Hepatocyte (in vitro differentiated cells): ENCODE data around the gene PIAS4. TPM values are rescaled to one million over a fixed set of nuclear protein-coding genes. Genes with fewer than 3 reads are reported as not detected.

ENCODE experiments used
- DNase-seq: peaks from one replicate; pipeline ENCODE4 v3.0.0-alpha.2; 2016; ENCODE audit warnings: low spot score
- H2AFZ ChIP-seq: fragments of 200-600 bp; sonication (generic); 2 replicates; pipeline ENCODE4 v1.6.0; 2016; ENCODE audit warnings: antibody characterized with exemption, mild to moderate bottlenecking
- H3K27ac ChIP-seq: fragments of 200-600 bp; sonication (generic); 2 replicates; pipeline ENCODE4 v1.5.1; 2016; ENCODE audit warnings: mild to moderate bottlenecking
- H3K27me3 ChIP-seq: fragments of 200-600 bp; sonication (generic); 2 replicates; pipeline ENCODE4 v1.6.1; 2016
- H3K36me3 ChIP-seq: fragments of 200-600 bp; sonication (generic); replicated peaks from 2 replicates; pipeline ENCODE4 v1.5.1; 2016; ENCODE audit warnings: low read depth; ENCODE audit not compliant: insufficient read depth
- H3K4me1 ChIP-seq: fragments of 200-600 bp; sonication (generic); 2 replicates; pipeline ENCODE4 v1.5.1; 2016; ENCODE audit warnings: mild to moderate bottlenecking, moderate library complexity; ENCODE audit not compliant: insufficient read depth
- H3K4me2 ChIP-seq: fragments of 200-600 bp; sonication (generic); 2 replicates; pipeline ENCODE4 v1.6.0; 2016
- H3K4me3 ChIP-seq: fragments of 200-600 bp; sonication (generic); 2 replicates; pipeline ENCODE4 v1.5.1; 2016; ENCODE audit warnings: mild to moderate bottlenecking
- H3K79me2 ChIP-seq: fragments of 200-600 bp; sonication (generic); 2 replicates; pipeline ENCODE4 v1.6.0; 2017; ENCODE audit warnings: mild to moderate bottlenecking
- H3K9me2 ChIP-seq: fragments of 200-600 bp; sonication (generic); replicated peaks from 2 replicates; pipeline ENCODE4 v1.6.0; 2017; ENCODE audit warnings: mild to moderate bottlenecking; ENCODE audit not compliant: insufficient read depth
- H3K9me3 ChIP-seq: fragments of 200-600 bp; sonication (generic); 2 replicates; pipeline ENCODE4 v1.5.1; 2016; ENCODE audit warnings: low read depth, mild to moderate bottlenecking
- H4K20me1 ChIP-seq: fragments of 200-600 bp; sonication (generic); 2 replicates; pipeline ENCODE4 v1.6.0; 2016; ENCODE audit warnings: mild to moderate bottlenecking; ENCODE audit not compliant: insufficient read depth, poor library complexity, severe bottlenecking
- CTCF ChIP-seq: fragments of 200-600 bp; sonication (generic); IDR thresholded peaks from 2 replicates; pipeline ENCODE4 v1.5.1; 2016; ENCODE audit warnings: antibody characterized with exemption, mild to moderate bottlenecking; ENCODE audit not compliant: poor library complexity
- EZH2 ChIP-seq: fragments of 200-600 bp; sonication (generic); IDR thresholded peaks from 2 replicates; pipeline ENCODE4 v1.6.1; 2016; ENCODE audit warnings: antibody characterized with exemption, mild to moderate bottlenecking, borderline replicate concordance
- EZH2phosphoT487 ChIP-seq: fragments of 200-600 bp; sonication (generic); IDR thresholded peaks from one replicate; pipeline ENCODE4 v1.6.1; 2018; ENCODE audit warnings: antibody characterized with exemption, mild to moderate bottlenecking, low read depth, moderate library complexity; ENCODE audit not compliant: unreplicated experiment, severe bottlenecking
- WGBS: methylation state at CpG from one replicate; pipeline ENCODE4 v1.1.6; 2016; ENCODE audit warnings: low lambda C conversion rate; ENCODE audit errors: missing lambda C conversion rate; 5-methylcytosine and 5-hydroxymethylcytosine counted together
- polyA plus RNA-seq: library from polyadenylated mRNA; unstranded; fragments of >200 nt; fragmentation: Nextera tagmentation; extraction: Ambion mirVana; gene quantifications from 2 replicates; pipeline ENCODE4 v1.2.1, GENCODE V29; 2016
- total RNA-seq: library from RNA; depleted of rRNA; stranded (reverse); fragments of >200 nt; gene quantifications from 2 replicates; pipeline ENCODE4 v1.2.3, GENCODE V29; 2014

Gene PIAS4
- total and polyA plus RNA-seq, 2 experiments from 2014 or later = 15.0 to 16.7 TPM

GRCh38 chr19:4030552-4030951 lies 23.0 kb downstream of the PIAS4 start:
- H3K9me3 ChIP-seq = no peaks in the 10 kb centered on the region
- 96% methylated on average over 5 of the region's 6 CpGs for WGBS
- DNase-seq = no peak
- no peaks in the 10 kb centered on the region for H3K36me3 ChIP-seq
- no peaks in the 10 kb centered on the region for H4K20me1 ChIP-seq
- H3K4me3 ChIP-seq = no peak overlapping the region
- no peaks in the 10 kb centered on the region for H3K4me1 ChIP-seq
- no peaks in the 10 kb centered on the region for H3K79me2 ChIP-seq
- no peaks in the 10 kb centered on the region for H3K9me2 ChIP-seq
- no peak overlapping the region for H3K27ac ChIP-seq
- no peak for TF ChIP-seq EZH2phosphoT487
- TF ChIP-seq EZH2 = no peak
- H3K4me2 ChIP-seq = no peak overlapping the region
- H2AFZ ChIP-seq = no peak overlapping the region
- H3K27me3 ChIP-seq = no peaks in the 10 kb centered on the region

GRCh38 chr19:4030981-4031380 lies 23.4 kb downstream of the PIAS4 start:
- 84% methylated on average over 9 of the region's 9 CpGs for WGBS
- Histone ChIP-seq H3K4me3 (no peak overlapping the region), H3K9me3 (no peaks in the 10 kb centered on the region), H3K4me2 (no peak overlapping the region), H3K79me2 (no peaks in the 10 kb centered on the region), H3K36me3 (no peaks in the 10 kb centered on the region), H3K27me3 (no peaks in the 10 kb centered on the region), H2AFZ (no peak overlapping the region), H3K9me2 (no peaks in the 10 kb centered on the region), H3K27ac (no peak overlapping the region), H4K20me1 (no peaks in the 10 kb centered on the region), H3K4me1 (no peaks in the 10 kb centered on the region)
- TF ChIP-seq EZH2 (no peak), EZH2phosphoT487 (no peak), CTCF (no peak)
- no peak for DNase-seq

- no peaks in the 10 kb centered on the region for H3K27me3 ChIP-seq
- H3K9me2 ChIP-seq = no peaks in the 10 kb centered on the region
- H4K20me1 ChIP-seq = no peaks in the 10 kb centered on the region
- H2AFZ ChIP-seq = no peak overlapping the region
- H3K79me2 ChIP-seq = no peaks in the 10 kb centered on the region
- no peaks in the 10 kb centered on the region for H3K9me3 ChIP-seq
- H3K4me2 ChIP-seq = no peak overlapping the region
- no peak for DNase-seq
- H3K27ac ChIP-seq = no peak overlapping the region
- no peaks in the 10 kb centered on the region for H3K4me1 ChIP-seq
- no peak overlapping the region for H3K4me3 ChIP-seq
- TF ChIP-seq CTCF (no peak), EZH2 (no peak), EZH2phosphoT487 (no peak)
- 91% methylated on average over 10 of the region's 11 CpGs for WGBS
- H3K36me3 ChIP-seq = no peaks in the 10 kb centered on the region
Observed at GRCh38 chr19:4031420-4031819, 23.9 kb downstream of the PIAS4 start.

GRCh38 chr19:4032436-4032835 lies 24.9 kb downstream of the PIAS4 start:
- no peak overlapping the region for H3K4me3 ChIP-seq
- no peak overlapping the region for H3K4me2 ChIP-seq
- no peak overlapping the region for H2AFZ ChIP-seq
- no peak for DNase-seq
- H3K79me2 ChIP-seq = no peaks in the 10 kb centered on the region
- H3K9me2 ChIP-seq = no peaks in the 10 kb centered on the region
- TF ChIP-seq EZH2phosphoT487 (no peak), CTCF (no peak), EZH2 (no peak)
- no peaks in the 10 kb centered on the region for H3K36me3 ChIP-seq
- no peaks in the 10 kb centered on the region for H3K4me1 ChIP-seq
- H3K27ac ChIP-seq = no peak overlapping the region
- 85% methylated on average over 16 of the region's 16 CpGs for WGBS
- H3K9me3 ChIP-seq = no peaks in the 10 kb centered on the region
- H4K20me1 ChIP-seq = no peaks in the 10 kb centered on the region
- no peaks in the 10 kb centered on the region for H3K27me3 ChIP-seq
